HUDEP-2 (cell line): ENCODE data around the gene TRNT1.

Experiments
- DNase-seq, 76 experiments: peaks; one replicate each; lab custom pipeline; 2025; ENCODE audit not compliant: unreplicated experiment in 76 of 76; lab: John Stamatoyannopoulos, UW

The TRNT1 gene

GRCh38 chr3:3177861-3178497, 51.2 kb downstream of the TRNT1 start:
- peak in 12 of 76 experiments; percentile 1 to 30 (median 8) for DNase-seq

DNA sequence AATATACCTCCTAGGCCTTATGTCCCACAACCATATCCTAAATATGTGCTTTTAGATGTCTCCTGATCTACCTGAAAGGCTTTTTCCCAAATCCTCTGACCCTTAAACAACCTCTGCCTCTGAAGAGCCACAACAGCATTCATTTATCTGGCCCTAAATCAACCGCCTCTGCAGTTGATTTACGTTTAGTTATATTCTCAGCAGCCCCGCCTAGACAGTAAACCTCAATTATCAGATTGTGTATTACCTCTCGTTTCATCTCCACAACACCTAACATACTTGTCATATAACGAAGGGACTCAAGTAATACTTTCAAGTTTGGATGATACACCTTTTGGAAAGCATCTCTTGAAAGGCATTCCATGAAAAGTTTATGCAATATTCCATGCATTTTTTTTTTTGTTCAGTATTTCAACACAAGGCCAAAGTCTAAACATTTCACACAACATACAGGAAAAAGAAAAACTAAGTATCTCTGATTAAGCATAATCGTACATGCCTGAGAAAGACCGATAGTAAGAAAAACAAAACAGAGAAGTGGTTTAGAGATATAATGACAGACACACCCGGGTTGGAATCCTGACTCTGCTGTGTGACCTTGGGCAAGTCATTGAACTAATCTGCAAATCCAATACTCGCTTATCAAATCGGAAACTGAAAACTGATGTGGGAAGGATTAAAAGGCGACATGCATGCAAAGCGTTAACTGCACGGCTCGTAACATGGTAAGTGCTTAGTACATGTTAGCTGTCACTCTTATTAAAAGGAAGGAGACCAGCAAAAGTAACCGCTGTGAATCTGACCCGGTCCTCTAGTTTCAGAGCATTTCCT, 52.0 kb downstream of the TRNT1 start:
- DNase-seq: peak in 5 of 76 experiments; percentile 2 to 39 (median 3)

- DNase-seq: peak in 74 of 76 experiments; percentile 6 to 87 (median 73)
Measured at GRCh38 chr3:3179407-3180094, 52.8 kb downstream of the TRNT1 start, which contains the start of gene CRBN. CRBN (minus strand) TSS chr3:3179691; CDS start chr3:3179687, 4 bp downstream.

DNA sequence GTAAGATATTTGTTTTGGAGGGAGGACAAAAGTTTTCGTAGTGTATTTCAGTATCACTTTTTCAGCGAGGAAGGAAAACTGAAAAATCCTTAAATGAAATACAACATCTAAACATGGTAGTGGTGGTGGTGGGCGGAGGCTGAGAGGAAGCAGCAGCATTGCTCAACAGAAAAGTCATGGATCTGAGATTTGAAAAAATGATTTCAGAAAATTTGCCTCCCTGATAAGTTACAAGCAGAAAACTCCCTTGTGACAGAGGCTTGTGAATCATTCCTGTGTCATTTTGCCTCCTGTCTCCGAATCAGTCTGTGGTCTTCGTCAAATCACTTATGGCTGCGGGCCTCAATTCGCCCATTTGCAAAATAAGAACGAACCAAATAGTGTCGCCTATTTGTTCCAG, 53.7 kb downstream of the TRNT1 start:
- DNase-seq: no peak

- DNase-seq: no peak
Measured at GRCh38 chr3:3184876-3185275, 58.1 kb downstream of the TRNT1 start.

DNA sequence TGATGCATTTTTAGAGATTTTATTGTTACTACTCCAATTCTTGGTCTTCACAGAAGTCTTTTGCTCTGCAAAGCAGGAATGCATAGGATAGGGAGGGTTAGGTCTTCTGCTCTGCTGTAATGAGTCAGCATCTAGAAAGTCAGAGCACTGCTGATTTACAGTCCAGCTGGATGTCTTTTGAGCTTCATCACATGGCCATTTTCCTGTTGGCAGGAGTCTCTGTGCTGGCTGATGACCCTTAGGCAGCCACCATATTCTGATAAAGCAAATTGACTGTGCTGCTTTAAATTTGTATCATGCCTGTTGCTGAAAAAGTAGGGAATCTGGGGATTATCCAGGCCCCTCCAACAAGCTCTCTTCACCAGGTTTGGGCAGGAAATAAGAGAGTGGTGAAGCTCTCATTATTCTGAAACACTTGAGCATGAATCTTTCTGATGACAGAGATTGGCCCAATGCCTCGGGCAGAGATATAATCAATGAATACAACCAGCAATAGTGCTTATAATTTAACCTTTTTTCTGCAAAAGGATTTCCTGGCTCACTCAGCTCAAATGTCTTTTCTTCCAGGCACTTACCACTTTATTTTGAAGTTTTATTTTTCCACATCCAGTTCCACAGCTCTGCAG, 62.5 kb downstream of the TRNT1 start:
- DNase-seq: peak in 7 of 76 experiments; percentile 6 to 27 (median 21)

DNA sequence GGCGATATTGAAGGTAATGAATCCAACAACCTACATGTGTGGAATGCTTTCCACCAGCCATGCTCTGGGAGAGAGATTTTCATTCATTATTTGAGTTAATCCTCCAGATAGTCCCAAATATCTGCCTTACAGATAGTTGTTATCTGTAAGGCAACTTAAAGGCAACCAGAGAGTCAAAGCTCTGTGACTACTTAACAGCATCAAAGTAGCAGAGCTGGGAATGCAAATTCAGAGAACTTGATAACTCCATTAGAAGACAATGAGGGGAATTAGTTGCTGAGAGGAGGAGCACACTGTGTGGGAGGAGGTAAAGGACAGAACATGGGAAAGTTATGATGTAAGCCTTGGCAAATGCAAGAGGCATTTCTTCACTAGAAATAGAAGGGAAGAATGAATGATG, 63.2 kb downstream of the TRNT1 start:
- DNase-seq: no peak

GRCh38 chr3:3191675-3192285, 65.0 kb downstream of the TRNT1 start:
- peak in 50 of 76 experiments; percentile 3 to 69 (median 26) for DNase-seq

DNA sequence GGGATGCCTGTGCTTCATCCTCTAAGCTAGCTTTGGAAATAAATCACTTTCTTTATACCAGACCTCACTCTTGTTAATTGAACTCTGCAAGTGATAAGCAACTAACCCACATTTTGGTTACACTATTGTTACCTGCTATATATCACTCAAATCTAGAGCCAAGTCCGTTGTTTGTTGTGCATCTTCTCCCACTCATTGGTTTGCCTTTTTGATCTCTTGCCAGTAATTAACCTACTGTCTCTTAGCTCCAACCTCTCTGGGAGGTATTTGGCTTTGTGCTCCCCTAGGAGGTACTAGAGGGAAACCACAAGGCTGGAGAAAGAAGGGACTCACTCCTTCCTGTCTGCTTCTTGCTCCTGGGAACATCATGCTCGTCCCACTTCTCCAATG, 65.5 kb downstream of the TRNT1 start:
- DNase-seq: peak in 8 of 76 experiments; percentile 12 to 50 (median 38)

DNA sequence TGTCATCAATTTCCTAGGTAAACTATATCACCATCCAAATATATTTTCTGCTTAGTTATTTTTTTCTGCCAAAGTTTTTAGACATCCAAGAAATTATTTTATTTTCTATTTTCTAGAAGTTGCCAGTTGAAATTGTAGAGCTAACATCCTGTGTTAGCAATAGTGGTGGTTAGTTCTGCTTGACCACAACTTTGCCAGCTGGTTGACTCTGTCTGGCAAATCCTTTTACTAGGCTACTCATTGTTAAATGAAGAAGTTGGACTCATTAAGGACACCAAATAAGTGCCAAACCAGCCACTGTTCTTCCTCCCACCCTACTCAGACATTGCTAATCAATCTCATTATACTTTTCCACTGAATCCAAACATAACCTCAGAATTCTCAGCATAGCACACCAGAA, 68.1 kb downstream of the TRNT1 start:
- no peak for DNase-seq

DNA sequence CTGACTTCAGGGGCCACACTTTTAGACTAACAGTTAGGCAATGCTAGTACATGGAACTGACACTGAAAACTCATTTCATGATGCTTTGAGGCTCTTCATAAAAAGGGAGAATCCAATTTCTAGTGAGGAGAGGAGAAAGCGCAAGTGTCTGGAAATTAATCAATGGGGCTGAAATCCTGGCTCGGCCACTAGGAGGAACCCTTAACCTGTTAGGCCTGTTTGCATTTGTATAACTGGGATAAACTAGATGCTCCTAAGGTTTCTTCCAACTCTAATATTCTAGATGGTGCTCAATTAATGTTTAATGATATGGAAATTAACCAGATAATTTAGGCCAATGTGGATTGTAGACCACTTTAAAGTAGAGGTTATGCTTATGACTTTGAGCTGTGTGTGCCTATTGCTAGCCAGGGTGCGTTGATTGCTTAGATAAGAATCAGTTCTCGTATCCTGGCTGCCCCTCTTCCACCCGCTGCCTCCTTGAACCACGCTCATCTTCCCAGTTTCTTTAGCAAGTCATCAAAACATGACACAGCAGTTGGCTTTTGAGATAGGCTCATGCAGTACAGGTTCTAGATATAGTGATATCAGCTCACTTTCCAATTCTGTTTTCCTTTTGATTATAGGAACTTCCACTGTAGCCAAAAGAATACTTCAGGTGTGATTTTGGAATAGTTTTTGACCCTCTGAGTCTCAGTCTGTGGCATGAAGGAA, 69.6 kb downstream of the TRNT1 start:
- DNase-seq: peak in 7 of 76 experiments; percentile 2 to 14 (median 7)
